Right lobe of liver (tissue), 6 donors: ENCODE measurements around the gene HKDC1. TPM values are rescaled to one million over a fixed set of nuclear protein-coding genes. Genes with fewer than 3 reads are reported as not detected.
A peak's percentile ranks its signal among the peaks of the same experiment; 100 is the strongest.

Source experiments
- ATAC-seq, 4 donors: fragments of 200-7000 bp; cut with Tn5 transposase; one replicate each; pipeline ENCODE4 v1.9.1; 2020; ENCODE audit warnings: mild to moderate bottlenecking in 4 of 4, moderate library complexity in 4 of 4
- DNase-seq, 3 donors: peaks; one replicate each; pipeline ENCODE4 v3.0.0-alpha.2; 2020
- H3K27ac ChIP-seq, 3 donors: fragments of 200-600 bp; one replicate each; pipeline ENCODE4 v1.8.0; 2022
- H3K27me3 ChIP-seq, 2 donors: fragments of 200-600 bp; one replicate each; pipeline ENCODE4 v1.8.0; 2022
- H3K36me3 ChIP-seq, 4 donors: fragments of 200-600 bp; sonication (generic) in 1 of 4; one replicate each; pipeline versions ENCODE4 v1.5.1 to v1.8.0; 2017 to 2022; ENCODE audit warnings: control low read depth in 1 of 4
- H3K4me1 ChIP-seq, 4 donors: fragments of 200-600 bp; sonication (generic) in 1 of 4; one replicate each; pipeline versions ENCODE4 v1.5.1 to v1.8.0; 2017 to 2022; ENCODE audit warnings: control low read depth in 1 of 4
- H3K4me3 ChIP-seq, 3 donors: fragments of 200-600 bp; one replicate each; pipeline ENCODE4 v1.8.0; 2022
- H3K9me3 ChIP-seq, 4 donors: fragments of 200-600 bp; sonication (generic) in 1 of 4; one replicate each; pipeline versions ENCODE4 v1.5.1 to v1.8.0; 2017 to 2022; ENCODE audit warnings: control low read depth in 1 of 4
- POLR2A ChIP-seq: fragments of 450-650 bp; IDR thresholded peaks from one replicate; pipeline ENCODE4 v1.6.1; 2017; ENCODE audit warnings: antibody characterized with exemption, mild to moderate bottlenecking
- WGBS: methylation state at CpG from one replicate; pipeline ENCODE4 v1.1.6; 2018; ENCODE audit warnings: low coverage, low lambda C conversion rate; ENCODE audit not compliant: insufficient coverage; ENCODE audit errors: missing lambda C conversion rate; 5-methylcytosine and 5-hydroxymethylcytosine counted together
- intact Hi-C, 2 donors: fragments of 100-400 bp; cut with DNase I; formaldehyde crosslinking; loops; one replicate each; pipeline versions ENCODE4 v1.11.2 to v1.14.1; 2022
- total RNA-seq, 6 experiments: library from RNA; depleted of rRNA in 2 of 6; stranded (reverse); fragments of >200 nt in 2 of 6; fragmentation: NEBNext Ultra II Directional in 3 of 6; extraction: Animal tissue kit (Norgen Biotek cat#: 25700) in 3 of 6; gene quantifications; one replicate each; pipeline versions ENCODE4 v1.1.0 to v1.2.4, GENCODE V29; 2016 to 2023
- TF ChIP-seq, protein P1 (sequence below), 4 donors: fragments of 200-600 bp in 3 of 4; fragments of 450-650 bp in 1 of 4; IDR thresholded peaks; one replicate each; pipeline versions ENCODE4 v1.5.1 to v1.8.0; 2016 to 2022; ENCODE audit warnings: antibody characterized with exemption in 4 of 4, mild to moderate bottlenecking in 2 of 4
- donor health status: DM: no; HTN: yes; CAD: no.
- donor health status: DM: no; HTN: no; CAD: no.
- donor health status: DM: no; HTN: no; CAD: no.
- donor health status: DM: no; HTN: yes; CAD: no.
- donor health status: DM: no; HTN: yes; CAD: no.

HKDC1 gene
- total RNA-seq, 6 experiments from 2014 or later = 0.24 to 44.5 (median 20.1) TPM

DNA sequence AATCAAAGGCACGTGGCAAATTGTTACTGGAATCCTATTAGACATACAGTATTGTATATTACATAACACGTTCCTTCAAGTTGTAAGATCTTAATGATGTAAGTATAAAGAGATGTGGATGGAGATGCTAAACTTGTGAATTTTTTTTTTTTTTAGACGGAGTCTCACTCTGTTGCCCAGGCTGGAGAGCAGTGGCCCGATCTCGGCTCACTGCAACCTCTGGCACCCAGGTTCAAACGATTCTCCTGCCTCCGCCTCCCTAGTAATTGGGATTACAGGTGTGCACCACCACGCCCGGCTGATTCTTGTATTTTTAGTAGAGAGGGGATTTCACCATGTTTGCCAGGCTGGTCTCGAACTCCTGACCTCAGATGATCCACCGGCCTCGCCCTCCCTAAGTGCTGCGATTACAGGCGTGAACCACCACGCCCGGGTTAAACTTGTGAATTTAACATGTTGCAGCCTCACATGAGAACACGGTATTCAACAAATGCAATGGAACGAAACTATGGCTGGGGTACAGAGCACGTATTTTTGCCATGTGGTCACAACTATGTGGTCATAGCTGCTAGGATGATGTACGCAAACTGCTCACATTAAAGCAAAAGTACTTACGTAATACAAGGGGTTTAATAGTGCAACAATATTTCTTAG is 40.9 kb upstream of the HKDC1 start:
- TF ChIP-seq POLR2A = no peak
- TF ChIP-seq, protein P1, sequence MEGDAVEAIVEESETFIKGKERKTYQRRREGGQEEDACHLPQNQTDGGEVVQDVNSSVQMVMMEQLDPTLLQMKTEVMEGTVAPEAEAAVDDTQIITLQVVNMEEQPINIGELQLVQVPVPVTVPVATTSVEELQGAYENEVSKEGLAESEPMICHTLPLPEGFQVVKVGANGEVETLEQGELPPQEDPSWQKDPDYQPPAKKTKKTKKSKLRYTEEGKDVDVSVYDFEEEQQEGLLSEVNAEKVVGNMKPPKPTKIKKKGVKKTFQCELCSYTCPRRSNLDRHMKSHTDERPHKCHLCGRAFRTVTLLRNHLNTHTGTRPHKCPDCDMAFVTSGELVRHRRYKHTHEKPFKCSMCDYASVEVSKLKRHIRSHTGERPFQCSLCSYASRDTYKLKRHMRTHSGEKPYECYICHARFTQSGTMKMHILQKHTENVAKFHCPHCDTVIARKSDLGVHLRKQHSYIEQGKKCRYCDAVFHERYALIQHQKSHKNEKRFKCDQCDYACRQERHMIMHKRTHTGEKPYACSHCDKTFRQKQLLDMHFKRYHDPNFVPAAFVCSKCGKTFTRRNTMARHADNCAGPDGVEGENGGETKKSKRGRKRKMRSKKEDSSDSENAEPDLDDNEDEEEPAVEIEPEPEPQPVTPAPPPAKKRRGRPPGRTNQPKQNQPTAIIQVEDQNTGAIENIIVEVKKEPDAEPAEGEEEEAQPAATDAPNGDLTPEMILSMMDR (IDR thresholded peaks at IDR 0.05) = no peak
- peak overlapping the region in 2 of 3 donors; percentile 98 for H3K27ac ChIP-seq
- H3K27me3 ChIP-seq = no peaks in the 10 kb centered on the region
- intact Hi-C loops = no loop called here
- H3K4me3 ChIP-seq = peak overlapping the region; percentile 87 to 100 (median 96)
- no peaks in the 10 kb centered on the region for H3K36me3 ChIP-seq
- DNase-seq (no peak), ATAC-seq (peak; percentile 10 to 29 (median 12))
- H3K4me1 ChIP-seq = peaks cover 0 to 15% (median 4%) of the 10 kb centered on the region in 4 donors
- no peaks in the 10 kb centered on the region for H3K9me3 ChIP-seq
- 30% methylated on average over 19 of the region's 21 CpGs for WGBS

DNA sequence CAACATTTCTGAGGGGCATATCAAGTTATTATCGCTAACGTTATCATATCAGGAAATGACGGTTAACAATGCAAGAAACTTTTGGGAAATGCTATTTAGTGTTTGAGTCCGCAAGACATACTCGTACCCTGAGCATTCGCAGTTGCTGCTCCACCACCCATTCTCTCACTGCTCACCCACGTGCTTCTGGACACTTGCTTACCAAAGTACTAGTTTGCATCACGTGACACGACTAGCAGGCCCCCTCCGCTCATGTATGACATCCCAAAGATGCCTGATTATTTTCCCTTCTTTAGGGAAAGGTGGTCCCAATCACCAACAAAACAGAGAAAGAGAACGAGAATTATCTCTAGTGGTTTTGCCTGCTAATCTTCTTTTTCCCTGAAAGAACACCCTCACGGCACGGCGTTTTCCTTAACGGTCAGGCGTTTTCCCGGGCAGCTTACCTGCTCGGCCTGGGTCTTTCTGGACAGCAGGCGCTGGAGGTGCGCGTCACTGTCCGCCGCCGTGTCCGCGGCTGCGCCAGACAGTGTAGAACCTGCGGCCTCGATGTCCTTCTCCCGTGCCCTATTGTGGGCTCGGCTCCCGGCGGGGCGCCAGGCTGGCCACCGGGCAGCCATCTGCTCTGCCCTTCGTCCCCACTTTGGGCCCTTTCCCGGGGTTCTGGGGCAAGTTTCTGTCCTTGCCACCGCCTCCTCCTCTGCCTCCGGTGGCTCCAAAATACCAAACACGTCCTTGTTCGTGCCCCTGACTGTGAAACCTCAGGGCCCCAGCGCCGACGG is 40.2 kb upstream of the HKDC1 start, which contains the start of gene SUPV3L1:
TSS of gene SUPV3L1 (plus strand) at position 492 of the 782 bp plus-strand sequence. CDS start at position 550, 58 bp downstream.
- TF ChIP-seq POLR2A = peak; percentile 53
- TF ChIP-seq, protein P1 (IDR thresholded peaks at IDR 0.05) = no peak
- H3K27me3 ChIP-seq = no peaks in the 10 kb centered on the region
- H3K9me3 ChIP-seq = no peaks in the 10 kb centered on the region
- intact Hi-C loops = no loop called here
- no peaks in the 10 kb centered on the region for H3K36me3 ChIP-seq
- peak within 1 kb of the TSS; percentile 97 to 98 (median 98) for H3K27ac ChIP-seq
- WGBS = under 1% methylated on average over 27 of the region's 44 CpGs
- DNase-seq (peak; percentile 89 to 95 (median 94)), ATAC-seq (peak; percentile 96 to 97 (median 96))
- H3K4me3 ChIP-seq = peak within 1 kb of the TSS; percentile 87 to 100 (median 96)
- H3K4me1 ChIP-seq = peaks cover 0 to 15% (median 4%) of the 10 kb centered on the region in 4 donors

DNA sequence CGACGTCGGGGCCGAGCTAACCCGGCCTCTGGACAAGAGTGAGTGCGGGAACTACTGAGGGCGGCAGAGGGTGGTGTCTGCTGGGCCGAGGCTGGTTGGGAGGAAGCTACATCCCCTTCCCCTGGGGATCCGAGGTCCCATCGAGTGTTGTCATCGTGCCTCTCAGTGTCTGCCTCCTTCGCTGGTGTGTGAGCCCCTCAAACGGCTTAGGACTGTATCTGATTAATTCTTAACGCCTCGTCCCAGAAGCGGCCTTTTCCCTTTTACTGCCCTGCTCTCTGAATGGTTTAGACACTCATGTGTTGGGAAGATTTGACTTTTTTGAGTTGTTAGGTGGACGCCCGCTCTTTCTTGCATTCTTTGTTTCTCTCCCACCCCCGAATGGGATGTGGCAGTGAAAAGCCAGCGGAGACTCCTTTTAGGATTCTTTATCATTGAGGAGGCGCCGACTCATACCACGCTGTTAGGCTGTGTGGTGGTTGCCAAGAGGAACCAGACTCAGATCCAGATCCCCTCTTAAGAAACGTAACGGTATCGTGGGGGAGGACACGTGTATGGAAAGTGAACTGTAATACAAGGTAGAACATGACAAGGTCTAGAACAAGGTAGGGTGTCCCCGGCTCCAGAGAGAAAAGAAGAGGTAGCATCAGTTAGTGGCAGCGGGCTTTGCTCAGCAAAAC is 39.5 kb upstream of the HKDC1 start:
- 2% methylated on average over 23 of the region's 29 CpGs for WGBS
- intact Hi-C loops = no loop called here

DNA sequence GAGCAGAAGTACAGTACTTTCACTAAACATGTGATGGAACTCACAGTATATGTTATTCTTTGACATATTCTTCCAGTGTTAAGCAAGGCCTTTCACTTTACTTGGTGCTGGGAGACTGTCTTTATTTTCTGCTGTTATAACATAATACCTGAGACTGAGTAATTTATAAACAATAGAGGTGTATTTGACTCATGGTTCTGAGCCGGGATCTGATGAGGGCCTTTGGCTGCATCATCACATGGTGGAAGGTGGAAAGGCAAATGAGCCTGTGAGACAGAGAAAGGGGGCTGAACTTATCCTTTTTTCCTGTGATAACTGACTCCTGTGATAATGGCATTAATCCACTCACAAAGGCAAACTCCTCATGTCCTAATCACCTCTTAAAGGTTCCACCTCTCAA is 38.7 kb upstream of the HKDC1 start:
- peaks cover 0 to 15% (median 4%) of the 10 kb centered on the region in 4 donors for H3K4me1 ChIP-seq
- no peaks in the 10 kb centered on the region for H3K9me3 ChIP-seq
- no peaks in the 10 kb centered on the region for H3K27me3 ChIP-seq
- no peak for DNase-seq
- 73% methylated on average over 1 of the region's 1 CpG for WGBS
- ATAC-seq = no peak
- intact Hi-C loops = no loop called here
- peak overlapping the region in 2 of 3 donors; percentile 87 to 96 for H3K4me3 ChIP-seq
- peaks cover 0 to 8% (median 3%) of the 10 kb centered on the region in 4 donors for H3K36me3 ChIP-seq
- TF ChIP-seq, protein P1 (IDR thresholded peaks at IDR 0.05) = no peak
- no peak for TF ChIP-seq POLR2A
- H3K27ac ChIP-seq = no peak overlapping the region

More for the DNA sequence above, 39.5 kb upstream of the HKDC1 start:
- H3K27ac ChIP-seq = peak overlapping the region; percentile 97 to 98 (median 98)
- ATAC-seq (no peak), DNase-seq (no peak)
- no peaks in the 10 kb centered on the region for H3K36me3 ChIP-seq
- no peaks in the 10 kb centered on the region for H3K27me3 ChIP-seq
- peaks cover 0 to 15% (median 4%) of the 10 kb centered on the region in 4 donors for H3K4me1 ChIP-seq
- H3K9me3 ChIP-seq = no peaks in the 10 kb centered on the region
- H3K4me3 ChIP-seq = peak overlapping the region; percentile 87 to 100 (median 96)
- TF ChIP-seq, protein P1 (IDR thresholded peaks at IDR 0.05) = no peak
- TF ChIP-seq POLR2A = no peak
